HepG2 (cell line): Measurements from ENCODE around the gene TBXAS1. TPM values are rescaled to one million over a fixed set of nuclear protein-coding genes. Genes with fewer than 3 reads are reported as not detected.

Experiments
- DNMT1 ChIP-seq: sonication (generic); formaldehyde crosslinking; IDR thresholded peaks from 2 replicates; pipeline ENCODE4 v1.5.1; 2020; ENCODE audit warnings: mild to moderate bottlenecking, missing genetic modification reagents
- GPN1 ChIP-seq: sonication (generic); formaldehyde crosslinking; IDR thresholded peaks from 2 replicates; pipeline ENCODE4 v1.5.1; 2020; ENCODE audit warnings: missing genetic modification reagents, borderline replicate concordance
- GZF1 ChIP-seq: sonication (generic); formaldehyde crosslinking; IDR thresholded peaks from 2 replicates; pipeline ENCODE4 v1.5.1; 2020; ENCODE audit warnings: mild to moderate bottlenecking, missing genetic modification reagents
- HOXA7 ChIP-seq: sonication (generic); formaldehyde crosslinking; IDR thresholded peaks from 2 replicates; pipeline ENCODE4 v1.8.1; 2022; ENCODE audit warnings: mild to moderate bottlenecking, missing genetic modification reagents, moderate library complexity
- MTF2 ChIP-seq: sonication (generic); formaldehyde crosslinking; IDR thresholded peaks from 2 replicates; pipeline ENCODE4 v1.5.0; 2020; ENCODE audit warnings: missing genetic modification reagents, borderline replicate concordance
- PHF20 ChIP-seq: sonication (generic); formaldehyde crosslinking; IDR thresholded peaks from 2 replicates; pipeline ENCODE4 v1.5.0; 2020; ENCODE audit warnings: mild to moderate bottlenecking, missing genetic modification reagents
- POLR2AphosphoS2 ChIP-seq: IDR thresholded peaks from 2 replicates; pipeline ENCODE4 v1.6.1; 2011; ENCODE audit warnings: low read depth, low read length, improper control_type of control experiment
- RBFOX2 ChIP-seq: fragments of 200-400 bp; formaldehyde crosslinking; IDR thresholded peaks from 2 replicates; pipeline ENCODE4 v1.6.1; 2017; ENCODE audit warnings: low read depth, mild to moderate bottlenecking, low read length
- RBM39 ChIP-seq: fragments of 200-400 bp; formaldehyde crosslinking; IDR thresholded peaks from one replicate; pipeline ENCODE4 v1.6.1; 2018; ENCODE audit warnings: antibody characterized with exemption, mild to moderate bottlenecking, low read depth, low read length; ENCODE audit not compliant: poor library complexity, severe bottlenecking
- SOX13 ChIP-seq, 3 experiments: fragments of 450-650 bp in 1 of 3; sonication (generic) in 1 of 3; formaldehyde crosslinking in 1 of 3; IDR thresholded peaks in 2 of 3; conservative IDR thresholded peaks in 1 of 3; 2 replicates each; pipeline versions ENCODE4 v1.5.0 to v1.6.1; 2016 to 2020; ENCODE audit warnings: antibody characterized with exemption in 1 of 3, mild to moderate bottlenecking in 1 of 3, missing compliant biosample characterization in 1 of 3, missing genetic modification reagents in 1 of 3, moderate library complexity in 1 of 3
- YY1 ChIP-seq: IDR thresholded peaks from 2 replicates; pipeline ENCODE4 v1.6.1; 2011; ENCODE audit warnings: low read length, low read depth, moderate library complexity, mild to moderate bottlenecking; ENCODE audit not compliant: insufficient read depth, insufficient replicate concordance
- ZFP36L2 ChIP-seq: sonication (generic); formaldehyde crosslinking; IDR thresholded peaks from 2 replicates; pipeline ENCODE4 v1.4.0; 2020; ENCODE audit warnings: missing genetic modification reagents
- ZNF496 ChIP-seq: sonication (generic); formaldehyde crosslinking; IDR thresholded peaks from 2 replicates; pipeline ENCODE4 v1.8.1; 2023; ENCODE audit warnings: mild to moderate bottlenecking, moderate library complexity, missing genetic modification reagents; ENCODE audit not compliant: insufficient replicate concordance
- ZNF572 ChIP-seq: sonication (generic); formaldehyde crosslinking; IDR thresholded peaks from 2 replicates; pipeline ENCODE4 v1.5.1; 2020; ENCODE audit warnings: mild to moderate bottlenecking, missing genetic modification reagents
- ZNF746 ChIP-seq: sonication (generic); formaldehyde crosslinking; IDR thresholded peaks from 2 replicates; pipeline ENCODE4 v1.8.0; 2022; ENCODE audit warnings: mild to moderate bottlenecking, missing genetic modification reagents
- polyA plus RNA-seq, 8 experiments: library from polyadenylated mRNA; depleted of rRNA in 3 of 8; stranded (reverse) in 7 of 8; unstranded in 1 of 8; fragments of >200 nt; fragmentation: Illumina TruSeq in 4 of 8; extraction: Trizol in 4 of 8; gene quantifications; 2 replicates each; pipeline versions ENCODE4 v1.2.1 to v1.2.3, GENCODE V29; 2011 to 2016; ENCODE audit warnings: low read depth in 4 of 8, missing spikeins in 1 of 8, mixed read lengths in 1 of 8; ENCODE audit not compliant: insufficient read depth in 1 of 8
- total RNA-seq, 5 experiments: library from RNA; depleted of rRNA; stranded (reverse); fragments of >200 nt; fragmentation: Illumina TruSeq; extraction: Trizol; gene quantifications; 2 replicates each; pipeline ENCODE4 v1.2.3, GENCODE V29; 2016; ENCODE audit warnings: low read depth in 1 of 5
- TF ChIP-seq, protein P1 (sequence below): sonication (generic); formaldehyde crosslinking; IDR thresholded peaks from 2 replicates; pipeline ENCODE4 v1.4.0; 2020; ENCODE audit warnings: missing genetic modification reagents, borderline replicate concordance
- TF ChIP-seq, protein P2 (sequence below): sonication (generic); formaldehyde crosslinking; IDR thresholded peaks from 2 replicates; pipeline ENCODE4 v1.4.0; 2020; ENCODE audit warnings: missing genetic modification reagents, low read depth, mild to moderate bottlenecking, borderline replicate concordance
- TF ChIP-seq, protein P3 (sequence below): IDR thresholded peaks from 2 replicates; pipeline ENCODE4 v1.6.1; 2016; ENCODE audit warnings: control low read depth
- TF ChIP-seq, protein P4 (sequence below): sonication (generic); formaldehyde crosslinking; IDR thresholded peaks from 2 replicates; pipeline ENCODE4 v1.4.0; 2020; ENCODE audit warnings: mild to moderate bottlenecking, low read depth, missing genetic modification reagents

Gene TBXAS1
- total and polyA plus RNA-seq, 2 of the 13 experiments (the other 11 are each of a cell fraction or from before 2014, with no cell fraction given) = 4.0 to 4.9 TPM

DNA sequence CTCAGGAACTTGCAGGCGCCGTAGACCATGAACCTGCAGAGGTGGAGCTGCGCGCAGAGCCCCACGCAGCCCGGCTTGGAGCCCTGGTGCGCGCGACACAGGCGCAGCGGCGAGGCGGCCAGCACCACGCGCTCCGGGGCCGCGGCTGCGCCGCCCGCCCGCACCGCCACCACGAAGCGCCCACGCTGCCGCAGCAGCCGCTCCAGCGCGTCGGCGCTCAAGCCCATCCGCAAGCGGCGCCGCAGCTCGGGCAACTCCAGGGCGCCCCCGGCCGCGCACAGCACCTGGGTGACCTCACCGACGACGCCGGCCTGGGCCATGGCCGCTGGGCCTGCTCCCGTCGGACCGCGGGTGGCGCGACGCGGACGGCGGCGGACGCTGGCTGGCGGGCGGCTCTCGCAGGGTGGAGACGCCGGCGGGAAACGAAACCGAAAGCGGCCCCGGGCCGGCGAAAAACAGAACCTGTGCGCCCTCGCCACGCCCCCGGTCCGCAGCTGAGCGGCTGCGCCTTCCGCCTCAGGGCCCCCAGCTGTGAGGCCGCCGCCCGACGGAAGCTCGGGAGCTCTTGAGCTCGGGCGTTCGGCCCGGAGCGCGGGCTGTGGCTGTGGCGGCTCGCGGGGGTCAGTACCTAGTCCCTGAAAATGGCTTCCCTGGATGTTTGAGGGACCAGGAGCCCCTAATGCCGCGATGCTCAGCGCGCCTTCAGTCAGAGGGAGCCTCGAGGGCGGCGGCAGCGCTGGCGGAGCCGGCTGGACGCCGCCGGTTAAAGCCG lies 233.7 kb downstream of the TBXAS1 start, which contains the start of gene PARP12 (continued):
- TF ChIP-seq, protein P1, sequence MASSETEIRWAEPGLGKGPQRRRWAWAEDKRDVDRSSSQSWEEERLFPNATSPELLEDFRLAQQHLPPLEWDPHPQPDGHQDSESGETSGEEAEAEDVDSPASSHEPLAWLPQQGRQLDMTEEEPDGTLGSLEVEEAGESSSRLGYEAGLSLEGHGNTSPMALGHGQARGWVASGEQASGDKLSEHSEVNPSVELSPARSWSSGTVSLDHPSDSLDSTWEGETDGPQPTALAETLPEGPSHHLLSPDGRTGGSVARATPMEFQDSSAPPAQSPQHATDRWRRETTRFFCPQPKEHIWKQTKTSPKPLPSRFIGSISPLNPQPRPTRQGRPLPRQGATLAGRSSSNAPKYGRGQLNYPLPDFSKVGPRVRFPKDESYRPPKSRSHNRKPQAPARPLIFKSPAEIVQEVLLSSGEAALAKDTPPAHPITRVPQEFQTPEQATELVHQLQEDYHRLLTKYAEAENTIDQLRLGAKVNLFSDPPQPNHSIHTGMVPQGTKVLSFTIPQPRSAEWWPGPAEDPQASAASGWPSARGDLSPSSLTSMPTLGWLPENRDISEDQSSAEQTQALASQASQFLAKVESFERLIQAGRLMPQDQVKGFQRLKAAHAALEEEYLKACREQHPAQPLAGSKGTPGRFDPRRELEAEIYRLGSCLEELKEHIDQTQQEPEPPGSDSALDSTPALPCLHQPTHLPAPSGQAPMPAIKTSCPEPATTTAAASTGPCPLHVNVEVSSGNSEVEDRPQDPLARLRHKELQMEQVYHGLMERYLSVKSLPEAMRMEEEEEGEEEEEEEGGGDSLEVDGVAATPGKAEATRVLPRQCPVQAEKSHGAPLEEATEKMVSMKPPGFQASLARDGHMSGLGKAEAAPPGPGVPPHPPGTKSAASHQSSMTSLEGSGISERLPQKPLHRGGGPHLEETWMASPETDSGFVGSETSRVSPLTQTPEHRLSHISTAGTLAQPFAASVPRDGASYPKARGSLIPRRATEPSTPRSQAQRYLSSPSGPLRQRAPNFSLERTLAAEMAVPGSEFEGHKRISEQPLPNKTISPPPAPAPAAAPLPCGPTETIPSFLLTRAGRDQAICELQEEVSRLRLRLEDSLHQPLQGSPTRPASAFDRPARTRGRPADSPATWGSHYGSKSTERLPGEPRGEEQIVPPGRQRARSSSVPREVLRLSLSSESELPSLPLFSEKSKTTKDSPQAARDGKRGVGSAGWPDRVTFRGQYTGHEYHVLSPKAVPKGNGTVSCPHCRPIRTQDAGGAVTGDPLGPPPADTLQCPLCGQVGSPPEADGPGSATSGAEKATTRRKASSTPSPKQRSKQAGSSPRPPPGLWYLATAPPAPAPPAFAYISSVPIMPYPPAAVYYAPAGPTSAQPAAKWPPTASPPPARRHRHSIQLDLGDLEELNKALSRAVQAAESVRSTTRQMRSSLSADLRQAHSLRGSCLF = no peak
- TF ChIP-seq YY1 (peak; percentile 70), ZNF496 (CRISPR knock-in tag) (no peak), RBFOX2 (peak; percentile 79), PHF20 (CRISPR knock-in tag) (peak; percentile 55), ZNF746 (CRISPR knock-in tag) (no peak), HOXA7 (CRISPR knock-in tag) (no peak), ZFP36L2 (CRISPR knock-in tag) (no peak), POLR2AphosphoS2 (no peak), ZNF572 (CRISPR knock-in tag) (no peak), RBM39 (no peak), SOX13 (IDR thresholded peaks at IDR 0.05) (no peak), SOX13 (CRISPR knock-in tag; conservative IDR thresholded peaks at IDR 0.05 in 1 of 2, IDR thresholded peaks at IDR 0.05 in 1 of 2) (peak in 1 of 2 experiments; percentile 32; a peak in 1 of 4 replicates), MTF2 (0 out of 2 replicates have a peak, but pooled peaks have one; percentile 70), GZF1 (CRISPR knock-in tag) (no peak), DNMT1 (CRISPR knock-in tag) (no peak), GPN1 (no peak)
- TF ChIP-seq, protein P2, sequence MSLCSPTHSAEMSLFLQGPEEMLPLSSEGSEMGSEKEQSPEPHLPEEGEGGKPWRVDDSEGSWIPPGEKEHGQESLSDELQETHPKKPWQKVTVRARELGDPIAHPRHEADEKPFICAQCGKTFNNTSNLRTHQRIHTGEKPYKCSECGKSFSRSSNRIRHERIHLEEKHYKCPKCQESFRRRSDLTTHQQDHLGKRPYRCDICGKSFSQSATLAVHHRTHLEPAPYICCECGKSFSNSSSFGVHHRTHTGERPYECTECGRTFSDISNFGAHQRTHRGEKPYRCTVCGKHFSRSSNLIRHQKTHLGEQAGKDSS (CRISPR knock-in tag) = 0 out of 2 replicates have a peak, but pooled peaks have one; percentile 43
- TF ChIP-seq, protein P3, sequence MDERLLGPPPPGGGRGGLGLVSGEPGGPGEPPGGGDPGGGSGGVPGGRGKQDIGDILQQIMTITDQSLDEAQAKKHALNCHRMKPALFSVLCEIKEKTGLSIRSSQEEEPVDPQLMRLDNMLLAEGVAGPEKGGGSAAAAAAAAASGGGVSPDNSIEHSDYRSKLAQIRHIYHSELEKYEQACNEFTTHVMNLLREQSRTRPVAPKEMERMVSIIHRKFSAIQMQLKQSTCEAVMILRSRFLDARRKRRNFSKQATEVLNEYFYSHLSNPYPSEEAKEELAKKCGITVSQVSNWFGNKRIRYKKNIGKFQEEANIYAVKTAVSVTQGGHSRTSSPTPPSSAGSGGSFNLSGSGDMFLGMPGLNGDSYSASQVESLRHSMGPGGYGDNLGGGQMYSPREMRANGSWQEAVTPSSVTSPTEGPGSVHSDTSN = no peak
- TF ChIP-seq, protein P4, sequence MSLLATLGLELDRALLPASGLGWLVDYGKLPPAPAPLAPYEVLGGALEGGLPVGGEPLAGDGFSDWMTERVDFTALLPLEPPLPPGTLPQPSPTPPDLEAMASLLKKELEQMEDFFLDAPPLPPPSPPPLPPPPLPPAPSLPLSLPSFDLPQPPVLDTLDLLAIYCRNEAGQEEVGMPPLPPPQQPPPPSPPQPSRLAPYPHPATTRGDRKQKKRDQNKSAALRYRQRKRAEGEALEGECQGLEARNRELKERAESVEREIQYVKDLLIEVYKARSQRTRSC (CRISPR knock-in tag) = no peak
